ENCODE data around the gene COL9A1.

GRCh38 chr6:70171236-70171635 is 131.6 kb downstream of the COL9A1 start:
- TF ChIP-seq RAD21 (IDR thresholded peaks at IDR 0.05; ENCODE audit: low read length) = no peak
- no peak for TF ChIP-seq FOXM1 (IDR thresholded peaks at IDR 0.05; ENCODE audit: low read depth)
- TF ChIP-seq EZH2phosphoT487 (IDR thresholded peaks at IDR 0.05; ENCODE audit: borderline replicate concordance, low read depth) = no peak
- no peak for TF ChIP-seq CTCF (IDR thresholded peaks at IDR 0.05)
